GM19397 (cell line): Measurements from ENCODE around the gene DCUN1D4.

Experiments used
- ATAC-seq: cut with Tn5 transposase; IDR thresholded peaks from one replicate; pipeline ENCODE4 v1.9.1; 2021; ENCODE audit warnings: mild to moderate bottlenecking, moderate library complexity; ENCODE audit not compliant: unreplicated experiment

The DCUN1D4 gene

DNA sequence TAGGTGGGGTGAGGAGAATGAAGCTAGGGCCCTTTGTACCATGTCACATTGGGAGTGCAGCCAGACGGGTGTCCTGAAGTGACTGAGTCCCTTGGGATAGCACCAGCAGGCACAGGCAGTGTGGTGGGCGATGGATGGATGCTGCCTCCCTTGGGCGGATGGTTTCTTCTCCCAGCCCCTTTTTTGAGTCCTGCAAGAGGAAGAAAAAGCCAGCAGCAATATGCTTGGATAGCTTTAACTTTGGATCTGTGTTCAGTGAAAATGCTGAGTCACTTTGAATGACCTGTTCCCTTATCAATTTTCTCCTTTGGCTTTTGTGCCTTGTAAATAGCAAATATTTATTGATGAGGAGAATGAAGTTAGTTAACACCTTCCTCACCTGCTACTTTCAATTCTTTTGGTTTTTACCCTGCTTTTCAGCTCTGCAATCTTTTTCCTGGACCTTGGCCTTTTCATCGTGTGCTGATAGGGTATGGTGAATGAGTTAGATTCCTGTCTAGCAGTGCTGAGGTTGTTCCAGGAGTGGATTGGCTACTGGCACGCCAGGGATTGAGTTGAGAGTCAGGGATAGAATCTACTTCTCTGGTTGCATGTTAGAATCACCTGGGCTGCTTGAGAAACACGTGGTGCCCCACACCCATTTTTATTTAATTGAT lies 10.2 kb downstream of the DCUN1D4 start:
- ATAC-seq = no peak

- no peak for ATAC-seq
Measured at GRCh38 chr4:51855270-51855669, 12.3 kb downstream of the DCUN1D4 start.

DNA sequence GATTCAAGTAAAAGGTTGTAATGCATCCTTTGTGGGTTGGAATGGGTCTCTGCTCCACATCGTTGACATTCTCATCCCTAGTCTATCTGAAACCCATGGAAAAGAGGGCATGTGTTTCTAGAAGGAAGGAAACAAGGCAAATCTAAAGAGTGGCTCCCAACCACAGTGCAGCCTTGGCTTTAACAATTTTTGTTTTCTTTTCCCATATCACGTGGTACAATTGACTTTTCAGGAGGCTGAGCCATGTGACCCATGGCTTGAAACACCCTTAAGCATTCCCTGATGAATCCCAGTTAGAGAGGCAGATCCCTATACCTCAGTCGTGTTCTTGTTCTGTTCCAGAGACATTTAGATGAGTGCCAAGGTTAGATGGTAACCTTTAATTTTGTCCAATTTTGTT lies 12.8 kb downstream of the DCUN1D4 start:
- ATAC-seq = no peak

GRCh38 chr4:51858605-51859202 lies 15.8 kb downstream of the DCUN1D4 start:
- no peak for ATAC-seq

DNA sequence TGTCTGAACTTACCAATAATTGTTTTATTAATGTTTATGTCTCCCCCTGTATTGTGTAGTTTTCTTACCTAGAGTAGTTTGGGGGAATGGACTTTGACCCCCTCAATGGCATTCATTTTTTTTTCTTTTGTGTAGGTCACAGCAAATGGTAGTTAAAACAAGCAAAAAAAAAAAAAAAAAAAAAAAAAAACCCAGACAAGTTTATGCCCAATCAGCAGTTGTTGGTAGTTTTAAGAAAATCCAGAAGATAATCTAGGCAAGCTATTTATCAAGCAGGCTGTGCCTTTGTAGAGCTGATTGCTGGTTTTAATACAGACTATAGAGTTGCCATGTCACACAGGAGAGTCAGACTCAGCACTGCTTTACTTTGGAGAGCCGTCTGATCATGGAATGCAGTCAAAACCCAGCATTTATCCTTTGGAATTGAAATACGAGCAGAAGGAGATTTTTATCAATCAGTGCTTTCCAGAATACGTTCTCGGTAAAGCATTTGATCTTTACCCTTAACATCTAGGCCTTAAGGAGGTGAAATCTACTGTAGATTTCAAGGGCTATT lies 16.6 kb downstream of the DCUN1D4 start:
- ATAC-seq = no peak

- no peak for ATAC-seq
Measured at GRCh38 chr4:51862199-51862598, 19.2 kb downstream of the DCUN1D4 start.

DNA sequence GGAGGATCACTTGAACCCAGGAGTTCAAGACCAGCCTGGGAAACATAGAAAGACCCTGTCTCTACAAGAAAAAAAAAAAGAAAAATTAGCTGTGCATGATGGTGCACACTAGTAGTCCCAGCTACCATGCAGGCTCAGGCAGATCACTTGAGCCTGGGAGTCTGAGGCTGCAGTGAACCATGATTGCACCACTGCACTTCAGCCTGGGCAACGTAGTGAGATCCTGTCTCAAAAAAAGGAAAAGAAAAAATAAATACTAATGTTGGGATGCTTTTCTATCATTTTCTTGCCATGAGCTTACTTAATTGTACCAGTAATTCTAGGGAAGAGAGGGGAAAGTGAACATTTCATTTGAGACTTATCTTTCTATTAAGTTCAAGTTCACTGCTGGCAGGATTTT lies 19.8 kb downstream of the DCUN1D4 start:
- ATAC-seq = no peak

DNA sequence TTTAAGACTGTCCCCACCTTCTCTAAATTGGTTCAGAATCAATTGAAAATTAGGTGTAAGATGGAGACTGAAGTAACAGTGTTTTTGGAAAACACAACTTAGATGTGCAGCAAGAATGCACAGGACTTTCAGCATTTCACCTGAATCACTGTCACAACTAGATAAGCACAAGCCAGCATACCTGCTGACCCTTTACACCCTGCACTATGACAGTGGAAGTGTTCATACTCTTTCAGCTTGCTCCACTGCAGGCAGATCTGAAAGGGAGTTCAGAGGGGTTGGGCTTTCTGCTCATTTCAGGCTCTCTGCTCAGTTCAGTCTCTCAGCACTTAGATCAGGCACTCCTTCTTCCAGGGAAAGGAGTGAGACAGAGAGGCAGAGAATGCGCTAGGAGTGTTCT lies 22.8 kb downstream of the DCUN1D4 start:
- no peak for ATAC-seq

GRCh38 chr4:51866835-51867234 lies 23.9 kb downstream of the DCUN1D4 start:
- no peak for ATAC-seq

DNA sequence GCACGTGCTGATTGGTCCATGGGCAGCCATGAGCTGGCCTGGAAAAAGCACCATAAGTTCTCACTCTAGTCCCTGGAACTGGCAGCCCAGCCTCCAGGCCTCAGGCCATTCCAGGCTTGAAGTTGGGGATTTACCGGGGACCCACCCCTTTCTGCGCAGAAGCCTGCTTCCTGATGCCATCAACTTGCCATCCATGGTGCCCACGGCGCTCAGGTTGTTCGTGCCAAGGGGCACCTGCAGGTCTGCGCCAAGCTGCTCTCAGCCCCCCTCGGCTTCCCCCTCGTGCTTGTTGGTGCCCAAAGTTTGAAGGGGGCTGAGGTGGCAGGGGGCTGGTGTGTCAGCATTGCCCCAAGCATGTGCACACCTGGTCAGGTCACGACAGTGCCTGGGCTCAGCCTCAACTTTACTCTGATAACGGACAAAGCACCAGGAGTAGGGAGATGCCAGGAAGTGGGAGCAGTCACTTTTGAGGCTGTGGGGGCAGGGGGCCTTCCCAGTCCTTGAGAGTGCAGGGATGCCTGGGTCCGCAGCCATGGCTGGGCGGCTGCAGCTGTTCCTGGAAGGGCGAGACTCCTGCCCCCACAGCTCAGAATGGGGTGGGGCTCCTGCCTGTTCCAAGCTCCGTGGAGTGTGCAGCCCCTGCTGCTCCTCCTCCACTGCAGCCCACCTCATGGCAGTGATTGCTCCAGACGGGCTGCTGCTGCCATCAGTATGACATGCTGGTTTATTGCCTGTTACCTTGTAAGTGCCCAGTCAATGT lies 24.9 kb downstream of the DCUN1D4 start:
- ATAC-seq = no peak

DNA sequence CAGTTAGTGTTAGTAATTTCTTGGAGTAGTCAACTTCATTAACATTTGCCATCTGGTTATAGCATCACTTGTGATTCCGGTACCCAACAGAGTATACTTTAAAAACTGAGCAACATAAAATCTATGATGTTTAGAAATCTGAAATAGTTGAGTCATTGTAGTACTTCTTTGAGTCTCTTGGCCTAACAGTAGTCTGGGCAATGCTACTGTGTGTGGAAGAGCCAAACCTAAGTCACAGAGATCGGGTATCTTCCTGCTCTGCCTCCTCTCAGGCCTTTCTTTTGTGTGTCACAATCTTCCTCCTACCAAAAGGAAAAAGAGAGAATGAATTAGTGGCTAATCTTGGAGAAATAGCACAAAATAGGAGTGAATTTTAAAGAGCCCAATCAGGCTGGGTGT lies 25.5 kb downstream of the DCUN1D4 start:
- no peak for ATAC-seq

GRCh38 chr4:51870441-51871188 lies 27.7 kb downstream of the DCUN1D4 start:
- no peak for ATAC-seq

GRCh38 chr4:51872283-51872997 lies 29.5 kb downstream of the DCUN1D4 start:
- ATAC-seq = no peak

GRCh38 chr4:51874551-51874950 lies 31.6 kb downstream of the DCUN1D4 start:
- ATAC-seq = no peak

DNA sequence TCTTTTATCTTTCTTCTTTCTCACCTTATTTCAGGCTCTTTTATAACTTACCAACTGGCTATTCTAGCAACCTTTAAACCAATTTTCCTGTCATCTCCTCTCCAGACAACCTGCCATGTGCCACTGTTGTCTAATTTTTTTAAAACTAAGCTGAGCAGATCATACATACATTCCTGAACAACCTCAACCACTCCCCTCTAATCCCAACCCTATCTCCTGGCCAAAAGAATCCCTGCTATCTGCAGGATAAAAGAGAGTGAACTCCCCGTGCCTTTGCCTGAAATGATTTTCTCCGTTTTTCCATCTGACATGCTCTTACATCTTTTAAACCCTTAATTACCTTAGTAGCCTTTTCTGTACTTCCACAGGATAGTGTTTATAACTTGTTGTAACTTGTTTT lies 35.5 kb downstream of the DCUN1D4 start:
- ATAC-seq = no peak

DNA sequence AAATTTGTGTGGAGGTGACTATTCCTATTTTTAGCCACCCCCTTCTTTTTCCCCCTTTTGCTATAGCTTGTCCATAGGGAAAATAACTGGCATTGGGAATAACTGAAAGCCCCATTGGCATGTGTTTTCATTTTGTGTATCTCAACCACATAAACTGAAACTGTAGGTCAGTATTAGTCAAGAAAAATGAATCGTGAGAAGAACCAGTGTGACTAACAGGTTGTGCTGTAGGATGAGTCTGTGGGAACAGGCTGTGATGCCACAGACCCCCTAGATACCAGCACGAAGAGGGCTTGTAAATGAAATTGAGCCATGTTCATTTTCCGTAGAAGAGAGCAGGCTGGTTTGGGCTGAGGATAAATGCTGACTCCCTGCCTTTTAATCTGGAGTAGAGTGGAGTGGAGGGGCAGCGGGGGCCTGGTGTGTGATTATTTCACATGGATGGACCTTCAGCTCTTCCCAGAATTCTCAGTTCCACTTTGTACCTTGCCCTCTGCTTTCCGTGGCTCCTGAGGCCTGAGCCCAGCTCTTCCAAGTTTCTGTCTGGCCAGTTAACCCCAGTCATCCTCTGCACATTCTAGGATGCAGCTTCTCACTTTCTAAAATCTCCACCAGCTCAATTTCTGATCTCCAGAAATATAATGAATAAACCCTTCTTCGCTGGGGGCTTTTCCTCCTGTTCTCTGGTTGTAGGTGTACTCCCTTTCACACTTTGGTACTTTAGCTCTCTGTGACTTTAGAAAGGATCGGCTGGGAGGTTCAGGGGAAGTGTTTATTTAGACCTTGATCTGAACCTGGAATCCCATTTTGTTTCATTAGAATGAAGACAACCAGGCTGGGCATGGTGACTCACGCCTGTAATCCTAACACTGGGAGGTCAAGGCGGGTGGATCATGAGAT lies 37.3 kb downstream of the DCUN1D4 start:
- no peak for ATAC-seq

GRCh38 chr4:51884055-51884454 lies 41.1 kb downstream of the DCUN1D4 start:
- no peak for ATAC-seq

- no peak for ATAC-seq
Measured at GRCh38 chr4:51884606-51885005, 41.7 kb downstream of the DCUN1D4 start.

GRCh38 chr4:51885363-51885762 lies 42.4 kb downstream of the DCUN1D4 start:
- peak; percentile 53 for ATAC-seq

DNA sequence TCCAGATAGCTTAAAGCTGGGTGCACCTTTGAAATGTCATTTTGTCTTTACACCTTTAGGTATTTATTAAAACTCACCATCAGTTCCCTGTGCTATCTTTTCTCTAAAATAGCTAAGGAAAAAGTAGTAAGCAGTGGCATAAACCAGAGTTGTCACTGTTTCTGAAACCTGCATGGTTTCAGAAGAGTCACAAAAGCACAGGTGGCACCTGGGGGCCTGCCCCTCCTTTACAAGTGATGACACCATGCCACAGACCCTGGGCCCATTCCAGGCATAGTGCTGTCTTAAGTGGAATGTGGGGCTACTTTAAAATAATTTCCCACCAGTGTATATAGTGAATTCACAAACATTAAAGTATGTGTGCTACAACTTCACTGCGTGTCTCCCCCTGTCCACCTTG lies 47.8 kb downstream of the DCUN1D4 start:
- no peak for ATAC-seq
